Ovary (tissue), 3 donors: ENCODE measurements around the gene CDKN2A.

Source experiments
- CTCF ChIP-seq, 3 donors: fragments of 450-650 bp in 2 of 3; fragments of 200-600 bp in 1 of 3; IDR thresholded peaks; one replicate each; pipeline versions ENCODE4 v1.5.1 to v1.8.0; 2016 to 2022; ENCODE audit warnings: antibody characterized with exemption in 3 of 3, mild to moderate bottlenecking in 1 of 3
- EP300 ChIP-seq: sonication (generic); formaldehyde crosslinking; IDR thresholded peaks from one replicate; pipeline ENCODE4 v1.6.1; 2017; ENCODE audit warnings: antibody characterized with exemption
- POLR2A ChIP-seq: fragments of 450-650 bp; IDR thresholded peaks from one replicate; pipeline ENCODE4 v1.6.1; 2017; ENCODE audit warnings: antibody characterized with exemption, mild to moderate bottlenecking, moderate library complexity
- donor health status: DM: no; HTN: no; CAD: no.

GRCh38 chr9:21984101-21984500 is 10.1 kb downstream of the CDKN2A start:
- TF ChIP-seq CTCF (IDR thresholded peaks at IDR 0.05): no peak
- TF ChIP-seq POLR2A: no peak
- no peak for TF ChIP-seq EP300
